ENCODE results near the gene GLIS2. TPM values are rescaled to one million over a fixed set of nuclear protein-coding genes. Genes with fewer than 3 reads are reported as not detected.

The GLIS2 gene
- total and polyA plus RNA-seq, 2 of the 4 experiments (the other 2 are of a cell fraction) = 0.36 to 8.4 TPM

- dilution Hi-C loops (cut with HindIII; ENCODE audit: low sequenced_read_pairs, unreplicated experiment) = no loop called here
- Histone ChIP-seq H2BK20ac (ENCODE audit: low read depth, low read length) (no peak overlapping the region), H2AK5ac (ENCODE audit: low read depth, low read length) (no peak overlapping the region), H4K20me1 (ENCODE audit: insufficient read depth, low read length) (peaks cover 76% of the 10 kb centered on the region), H4K5ac (ENCODE audit: low read depth, low read length) (no peak overlapping the region), H3K4me1 (ENCODE audit: control insufficient read depth, insufficient read depth, low read length) (peaks cover 31% of the 10 kb centered on the region), H2AFZ (replicated peaks; ENCODE audit: low read length, poor library complexity) (no peak overlapping the region), H3K4me2 (ENCODE audit: low read depth, low read length) (no peak overlapping the region), H2BK15ac (ENCODE audit: low read depth, low read length) (no peak overlapping the region), H3K9me3 (ENCODE audit: control insufficient read depth, insufficient read depth, low read length) (no peaks in the 10 kb centered on the region), H4K91ac (ENCODE audit: insufficient read depth, low read depth, low read length) (no peak overlapping the region), H2AK9ac (replicated peaks; ENCODE audit: low read depth, low read length, poor library complexity) (no peak overlapping the region), H3K9ac (ENCODE audit: low read depth, low read length) (no peak overlapping the region), H3K9me1 (ENCODE audit: insufficient read depth, low read length) (peaks cover 22% of the 10 kb centered on the region), H3K23ac (ENCODE audit: low read depth, low read length) (no peak overlapping the region), H3K36me3 (ENCODE audit: control insufficient read depth, insufficient read depth, low read length) (peaks cover 35% of the 10 kb centered on the region), H3K4me3 (ENCODE audit: insufficient read depth, low read depth, low read length) (no peak overlapping the region), H3K4ac (ENCODE audit: low read depth, low read length) (no peak overlapping the region), H4K8ac (ENCODE audit: low read depth in 2 of 2, low read length in 2 of 2) (no peak overlapping the region), H3K14ac (replicated peaks; ENCODE audit: low read depth, low read length) (no peak overlapping the region), H2BK5ac (ENCODE audit: low read depth, low read length, poor library complexity, severe bottlenecking) (peak overlapping the region; percentile 14), H3K27ac (ENCODE audit: insufficient read depth, low read length) (no peak overlapping the region; the same call in 1 of the 2 replicates), H3K27me3 (ENCODE audit: control insufficient read depth, insufficient read depth, low read length) (no peaks in the 10 kb centered on the region), H3K18ac (ENCODE audit: low read depth, low read length) (no peak overlapping the region), H3K79me1 (ENCODE audit: low read depth in 1 of 2, low read length in 2 of 2) (peaks cover 0 to 83% of the 10 kb centered on the region in 2 experiments; a peak in 2 of 4 replicates), H2BK120ac (ENCODE audit: low read depth, low read length) (no peak overlapping the region), H3K56ac (ENCODE audit: extremely low read depth, insufficient read depth, low read length) (no peak overlapping the region)
- POLR2A ChIA-PET (ENCODE audit: unreplicated experiment) = no interaction called here
- CTCF ChIA-PET = interaction anchor here (0.6 kb wide), 1 partner anchor 53 kb away, joined by 3 read pairs; no protein-coding TSS in a partner anchor
- peak; percentile 43 for DNase-seq
- no CpG with 5 or more reads among the region's 20 CpGs for WGBS, 2 experiments (ENCODE audit: extremely low coverage in 2 of 2, insufficient read length in 1 of 2)
- no TSS peak for BruUV-seq (replicated peaks)
- in situ Hi-C loops (cut with MboI; ENCODE audit: low sequenced_read_pairs) = no loop called here
- no peak; the same call in 1 of the 2 replicates for TF ChIP-seq POLR2A (IDR thresholded peaks at IDR 0.05; ENCODE audit: low read depth, low read length)
- no peak for TF ChIP-seq SMC3 (IDR thresholded peaks at IDR 0.05; ENCODE audit: low read depth, low read length)
- no peak for TF ChIP-seq RCOR1 (IDR thresholded peaks at IDR 0.05; ENCODE audit: insufficient replicate concordance, low read length)
- TF ChIP-seq USF2 (IDR thresholded peaks at IDR 0.05; ENCODE audit: low read depth, low read length) = no peak
- TF ChIP-seq RFX5 (IDR thresholded peaks at IDR 0.05; ENCODE audit: low read depth, low read length) = no peak
- TF ChIP-seq NFE2L2 (IDR thresholded peaks at IDR 0.05; ENCODE audit: low read depth, low read length) = no peak
- intact Hi-C loops (cut with micrococcal nuclease) = no loop called here
- ATAC-seq (ENCODE audit: low read depth) = peak; percentile 3; the same call in 1 of the 2 replicates
These were observed 68.7 kb downstream of the GLIS2 start for GRCh38 chr16:4384509-4384942.

All from IMR-90 (cell line).